ENCODE results near the gene ATP6V0C.
"Not testable (repeated sequence)": the region's sequence is repeated elsewhere in the genome, so short reads cannot be mapped to it uniquely, and the experiment has no call there.

Gene ATP6V0C

DNA sequence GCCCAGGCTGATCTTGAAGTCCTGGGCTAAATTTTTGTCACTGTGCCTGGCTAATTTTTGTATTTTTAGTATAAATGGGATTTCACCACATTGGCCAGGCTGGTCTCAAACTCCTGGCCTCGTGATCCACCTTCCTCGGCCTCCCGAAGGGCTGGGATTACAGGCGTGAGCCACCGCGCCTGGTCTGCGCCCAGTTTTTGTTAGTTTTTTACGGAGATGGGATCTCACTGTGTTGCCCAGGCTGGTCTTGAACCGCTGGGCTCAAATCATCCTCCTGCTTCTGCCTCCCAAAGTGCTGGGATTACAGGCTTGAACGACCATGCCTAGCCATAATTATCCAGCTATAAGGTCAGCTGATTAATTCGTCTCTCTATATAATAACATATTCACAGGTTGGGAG, 20.2 kb downstream of the ATP6V0C start:
- DNase-seq (ENCODE audit: low read depth): no peak
- no peak overlapping the region for H3K4me3 ChIP-seq (ENCODE audit: low read length)
- TF ChIP-seq, protein P1, sequence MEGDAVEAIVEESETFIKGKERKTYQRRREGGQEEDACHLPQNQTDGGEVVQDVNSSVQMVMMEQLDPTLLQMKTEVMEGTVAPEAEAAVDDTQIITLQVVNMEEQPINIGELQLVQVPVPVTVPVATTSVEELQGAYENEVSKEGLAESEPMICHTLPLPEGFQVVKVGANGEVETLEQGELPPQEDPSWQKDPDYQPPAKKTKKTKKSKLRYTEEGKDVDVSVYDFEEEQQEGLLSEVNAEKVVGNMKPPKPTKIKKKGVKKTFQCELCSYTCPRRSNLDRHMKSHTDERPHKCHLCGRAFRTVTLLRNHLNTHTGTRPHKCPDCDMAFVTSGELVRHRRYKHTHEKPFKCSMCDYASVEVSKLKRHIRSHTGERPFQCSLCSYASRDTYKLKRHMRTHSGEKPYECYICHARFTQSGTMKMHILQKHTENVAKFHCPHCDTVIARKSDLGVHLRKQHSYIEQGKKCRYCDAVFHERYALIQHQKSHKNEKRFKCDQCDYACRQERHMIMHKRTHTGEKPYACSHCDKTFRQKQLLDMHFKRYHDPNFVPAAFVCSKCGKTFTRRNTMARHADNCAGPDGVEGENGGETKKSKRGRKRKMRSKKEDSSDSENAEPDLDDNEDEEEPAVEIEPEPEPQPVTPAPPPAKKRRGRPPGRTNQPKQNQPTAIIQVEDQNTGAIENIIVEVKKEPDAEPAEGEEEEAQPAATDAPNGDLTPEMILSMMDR (conservative IDR thresholded peaks at IDR 0.05; ENCODE audit: low read length): no peak

DNA sequence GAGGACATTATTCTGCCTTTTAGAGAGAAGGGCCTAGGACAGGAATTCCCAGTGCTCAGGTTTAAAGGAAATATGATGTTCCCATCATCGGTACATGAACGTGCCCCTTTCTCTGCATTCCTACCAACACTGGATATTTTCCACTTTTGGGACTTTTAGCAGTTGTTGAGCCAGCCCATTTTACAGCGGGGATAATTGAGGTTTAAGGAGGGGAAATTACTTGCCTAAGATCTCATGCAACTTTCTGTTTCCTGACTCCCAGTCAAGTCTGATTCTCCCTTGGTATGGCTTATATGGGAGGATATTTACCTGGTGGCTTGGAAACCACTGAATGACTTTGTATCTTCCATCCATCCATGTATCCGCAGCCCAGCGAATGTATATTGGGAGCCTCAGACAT, 20.6 kb downstream of the ATP6V0C start:
- DNase-seq (ENCODE audit: low read depth); H3K4me3 ChIP-seq (ENCODE audit: low read length): not testable (repeated sequence)

DNA sequence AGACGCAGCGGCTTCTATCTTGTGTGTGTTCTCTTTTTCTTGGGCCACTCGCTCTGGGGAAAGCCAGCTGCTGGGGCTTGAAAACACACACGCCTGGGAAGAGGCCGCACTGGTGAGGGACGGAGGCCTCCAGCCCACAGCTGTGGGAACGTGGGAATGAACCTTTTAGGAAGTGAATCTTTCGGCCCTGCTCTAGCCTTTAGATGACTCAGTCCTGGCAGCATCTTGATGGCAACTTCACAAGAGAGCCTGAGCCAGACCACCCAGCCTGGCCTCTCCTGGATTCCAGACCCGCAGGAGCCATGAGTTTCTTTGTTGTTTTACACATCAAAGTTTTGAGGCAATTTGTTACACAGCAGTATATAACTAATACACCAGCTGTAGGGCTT, 21.9 kb downstream of the ATP6V0C start:
- H3K4me3 ChIP-seq (ENCODE audit: low read length): no peak overlapping the region
- TF ChIP-seq, protein P1 (conservative IDR thresholded peaks at IDR 0.05; ENCODE audit: low read length): no peak
- peak; percentile 91 for DNase-seq (ENCODE audit: low read depth)

DNA sequence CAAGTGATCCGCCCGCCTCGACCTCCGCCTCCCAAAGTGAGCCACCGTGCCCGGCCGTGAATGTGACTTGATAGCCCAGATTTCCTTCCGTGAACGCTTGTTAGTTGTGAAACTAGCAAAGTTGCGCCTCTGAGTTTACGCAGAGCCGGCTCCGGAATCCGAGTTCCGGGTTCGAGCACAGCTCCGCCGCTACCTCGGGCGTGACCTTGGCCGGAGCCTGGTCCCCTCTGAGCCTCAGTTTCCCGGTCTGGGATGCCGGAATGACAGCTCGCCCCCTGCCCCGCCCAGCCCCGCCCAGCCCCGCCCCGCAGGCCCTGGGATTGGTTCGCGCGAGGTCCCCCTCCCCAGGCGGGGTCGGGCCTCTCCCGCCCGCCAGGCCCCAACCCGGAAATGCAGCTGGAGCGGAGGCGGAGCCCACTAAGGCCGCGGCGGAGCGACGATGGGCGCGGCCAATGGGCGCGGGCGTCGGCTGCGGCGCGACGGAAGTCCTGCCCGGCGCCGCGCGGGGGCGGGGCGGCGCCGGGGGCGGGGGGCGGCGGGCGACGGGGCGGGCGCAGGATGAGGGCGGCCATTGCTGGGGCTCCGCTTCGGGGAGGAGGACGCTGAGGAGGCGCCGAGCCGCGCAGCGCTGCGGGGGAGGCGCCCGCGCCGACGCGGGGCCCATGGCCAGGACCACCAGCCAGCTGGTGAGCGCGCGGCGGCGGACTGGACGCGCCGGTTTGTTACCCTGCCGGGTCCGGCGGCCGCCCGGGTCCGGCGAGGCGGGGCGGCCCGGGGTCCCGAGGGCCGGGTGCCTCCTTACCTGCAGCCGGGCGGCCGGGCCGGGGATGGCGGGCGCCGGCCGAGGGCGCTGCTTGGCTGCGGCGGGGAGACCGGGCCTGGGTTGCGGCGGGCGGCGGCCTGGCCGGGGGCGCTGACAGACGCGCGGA, 24.0 kb downstream of the ATP6V0C start, which contains the start of gene PDPK1:
TSS of gene PDPK1 (plus strand) at position 571 of the 929 bp plus-strand sequence. CDS start at position 663, 92 bp downstream.
- TF ChIP-seq, protein P1 (conservative IDR thresholded peaks at IDR 0.05; ENCODE audit: low read length): no peak
- H3K4me3 ChIP-seq (ENCODE audit: low read length): peak within 1 kb of the TSS; percentile 76

DNA sequence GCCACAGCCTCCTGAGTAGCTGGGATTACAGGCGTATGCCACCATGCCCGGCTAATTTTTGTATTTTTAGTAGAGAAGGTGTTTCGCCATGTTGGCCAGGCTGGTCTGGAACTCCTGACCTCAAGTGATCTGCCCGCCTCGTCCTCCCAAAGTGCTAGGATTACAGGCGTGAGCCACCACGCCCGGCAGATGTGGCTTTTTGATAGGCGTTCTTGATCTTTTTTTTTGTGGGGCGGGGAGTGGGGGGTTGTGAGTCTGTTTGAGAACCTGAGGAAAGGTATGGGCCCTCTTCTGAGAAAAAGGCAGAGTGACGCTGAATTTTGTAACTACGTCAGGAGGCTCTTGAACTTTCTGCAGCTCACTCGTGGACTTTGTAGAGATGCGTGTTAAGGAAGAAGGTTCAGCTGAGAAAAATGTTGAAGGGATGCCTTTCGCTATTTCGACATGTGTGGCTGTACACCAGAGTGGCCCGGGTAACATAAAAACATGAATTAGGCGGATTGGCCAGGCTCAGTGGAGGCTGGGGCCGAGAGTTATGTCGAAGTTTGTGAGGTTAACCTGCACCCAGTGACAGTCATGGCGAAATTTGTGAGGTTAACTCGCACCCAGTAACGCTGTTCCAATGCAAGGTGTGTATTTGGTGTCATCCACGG, 25.6 kb downstream of the ATP6V0C start:
- not testable (repeated sequence) for DNase-seq (ENCODE audit: low read depth)
- peak overlapping the region; percentile 59 for H3K4me3 ChIP-seq (ENCODE audit: low read length)

More for the DNA sequence above, 24.0 kb downstream of the ATP6V0C start, which contains the start of gene PDPK1:
- DNase-seq (ENCODE audit: low read depth): peak; percentile 94

DNA sequence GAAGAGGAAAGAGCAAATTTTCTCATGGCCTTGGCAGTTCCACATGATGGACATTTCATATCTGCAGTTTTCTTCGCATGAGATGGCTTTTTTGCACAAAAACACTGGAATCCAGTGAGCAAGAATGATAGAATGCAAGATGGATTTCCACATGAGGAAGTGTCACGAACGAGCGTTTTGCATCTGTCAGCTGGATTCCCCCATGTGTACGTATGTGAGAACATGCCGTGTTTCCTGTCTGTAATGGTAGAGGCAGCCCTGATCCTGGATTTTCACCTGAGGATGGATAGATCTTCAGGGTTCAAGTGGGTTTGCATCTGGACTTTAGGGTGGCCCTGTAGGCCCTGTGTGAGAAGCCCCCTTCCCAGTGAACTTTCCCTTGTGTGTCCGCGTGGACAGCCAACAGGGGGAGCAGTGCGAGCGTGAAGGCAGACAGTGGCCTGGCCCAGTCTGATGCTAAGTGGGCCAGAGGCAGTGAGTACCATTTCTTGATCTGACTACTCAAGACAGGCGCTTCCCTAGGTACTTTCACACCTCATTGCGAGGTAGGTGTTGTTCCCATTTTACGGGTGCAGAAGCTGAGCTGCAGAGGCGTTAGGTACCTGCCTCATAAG, 26.2 kb downstream of the ATP6V0C start:
- not testable (repeated sequence) for DNase-seq (ENCODE audit: low read depth); H3K4me3 ChIP-seq (ENCODE audit: low read length)
- TF ChIP-seq, protein P1 (conservative IDR thresholded peaks at IDR 0.05; ENCODE audit: low read length): peak; percentile 45

DNA sequence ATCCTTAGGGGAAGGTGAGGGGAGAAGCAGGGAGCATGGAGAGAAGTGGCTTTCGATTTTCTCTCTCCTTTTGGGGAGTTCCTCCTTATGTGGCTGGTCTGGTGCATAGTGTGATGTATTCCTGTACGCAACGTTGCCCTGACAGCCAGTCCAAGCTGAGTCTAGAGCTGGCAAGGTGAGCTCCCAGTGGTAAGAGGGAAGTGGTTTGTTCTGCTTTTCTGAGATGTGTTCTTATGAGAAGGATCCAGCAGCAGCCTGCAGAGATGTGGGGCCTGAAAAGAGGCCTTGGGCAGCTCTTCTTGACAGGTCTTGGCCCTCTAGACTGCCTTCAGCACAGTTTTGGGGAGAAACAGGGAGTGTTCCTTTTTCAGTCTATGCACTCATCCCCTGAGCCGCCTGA, 27.2 kb downstream of the ATP6V0C start:
- not testable (repeated sequence) for H3K4me3 ChIP-seq (ENCODE audit: low read length); DNase-seq (ENCODE audit: low read depth)

DNA sequence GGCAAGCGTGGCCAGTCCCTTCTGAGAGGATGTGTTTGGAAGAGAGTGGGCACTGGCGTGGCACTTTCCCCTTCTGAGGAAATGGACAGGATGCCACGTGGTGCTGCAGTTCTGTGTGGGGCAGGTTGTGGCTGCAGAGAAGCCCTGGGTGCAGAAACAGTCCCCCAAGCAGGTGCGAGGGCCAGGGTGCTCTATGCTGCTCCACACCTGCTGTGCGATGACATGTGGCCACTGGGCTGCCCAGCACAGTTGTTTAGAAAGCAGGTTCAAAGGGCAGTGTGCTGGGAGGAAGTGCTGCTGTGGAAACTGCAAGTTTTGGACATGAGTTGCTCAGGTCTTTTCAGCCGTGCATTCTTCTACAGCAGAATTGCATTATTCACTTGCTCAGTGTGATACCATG, 27.7 kb downstream of the ATP6V0C start:
- H3K4me3 ChIP-seq (ENCODE audit: low read length): not testable (repeated sequence)

DNA sequence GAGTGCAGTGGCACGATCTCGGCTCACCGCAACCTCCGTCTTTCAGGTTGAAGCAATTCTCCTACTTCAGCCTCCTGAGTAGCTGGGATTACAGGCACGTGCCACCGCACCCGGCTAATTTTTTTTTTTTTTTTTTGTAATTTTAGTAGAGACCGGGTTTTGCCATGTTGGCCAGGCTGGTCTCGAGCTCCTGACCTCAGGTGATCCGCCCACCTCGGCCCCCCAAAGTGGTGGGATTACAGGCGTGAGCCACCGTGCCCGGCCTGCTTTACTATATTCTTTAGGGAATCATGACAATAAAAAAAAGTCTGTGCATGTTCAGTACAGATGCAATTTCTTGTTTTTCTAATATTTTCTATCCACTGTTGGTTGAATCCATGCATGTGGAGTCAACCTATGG, 30.0 kb downstream of the ATP6V0C start:
- H3K4me3 ChIP-seq (ENCODE audit: low read length); DNase-seq (ENCODE audit: low read depth): not testable (repeated sequence)

More for the DNA sequence above, 27.7 kb downstream of the ATP6V0C start:
- DNase-seq (ENCODE audit: low read depth): not testable (repeated sequence)

DNA sequence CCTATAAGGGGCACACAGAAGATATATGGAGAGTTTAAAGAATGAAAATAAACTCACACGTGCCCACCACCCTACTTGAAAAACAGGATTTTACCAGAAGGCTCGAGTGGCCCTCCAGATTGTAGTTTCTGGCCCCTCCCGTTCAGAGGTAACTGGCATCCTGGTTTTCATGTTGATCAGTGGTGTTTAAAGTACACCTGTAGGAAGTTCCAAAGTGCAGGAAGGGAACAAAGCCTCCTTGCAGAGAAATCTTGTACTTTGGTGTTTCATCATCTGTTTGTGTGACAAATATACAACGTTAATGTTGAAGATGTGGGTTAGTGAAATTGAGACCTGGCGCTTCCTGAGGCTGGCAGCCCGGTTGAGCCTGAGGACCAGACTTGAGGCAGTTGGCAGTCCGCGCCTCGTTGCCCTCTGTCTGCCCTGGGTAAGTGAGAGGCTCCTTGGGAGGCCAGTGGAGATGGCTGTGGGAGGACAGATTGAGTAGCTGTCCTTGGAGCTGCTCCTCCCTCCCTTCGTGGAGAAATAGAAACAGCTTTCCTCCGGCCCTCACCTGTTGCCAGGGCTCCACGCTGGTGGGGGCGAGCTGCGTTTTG, 36.6 kb downstream of the ATP6V0C start:
- not testable (repeated sequence) for DNase-seq (ENCODE audit: low read depth)

More for the DNA sequence above, 36.6 kb downstream of the ATP6V0C start:
- H3K4me3 ChIP-seq (ENCODE audit: low read length): not testable (repeated sequence)
